ENCODE results near the gene DNAH2.
"Not testable (repeated sequence)": the region's sequence is repeated elsewhere in the genome, so short reads cannot be mapped to it uniquely, and the experiment has no call there.

Gene DNAH2

DNA sequence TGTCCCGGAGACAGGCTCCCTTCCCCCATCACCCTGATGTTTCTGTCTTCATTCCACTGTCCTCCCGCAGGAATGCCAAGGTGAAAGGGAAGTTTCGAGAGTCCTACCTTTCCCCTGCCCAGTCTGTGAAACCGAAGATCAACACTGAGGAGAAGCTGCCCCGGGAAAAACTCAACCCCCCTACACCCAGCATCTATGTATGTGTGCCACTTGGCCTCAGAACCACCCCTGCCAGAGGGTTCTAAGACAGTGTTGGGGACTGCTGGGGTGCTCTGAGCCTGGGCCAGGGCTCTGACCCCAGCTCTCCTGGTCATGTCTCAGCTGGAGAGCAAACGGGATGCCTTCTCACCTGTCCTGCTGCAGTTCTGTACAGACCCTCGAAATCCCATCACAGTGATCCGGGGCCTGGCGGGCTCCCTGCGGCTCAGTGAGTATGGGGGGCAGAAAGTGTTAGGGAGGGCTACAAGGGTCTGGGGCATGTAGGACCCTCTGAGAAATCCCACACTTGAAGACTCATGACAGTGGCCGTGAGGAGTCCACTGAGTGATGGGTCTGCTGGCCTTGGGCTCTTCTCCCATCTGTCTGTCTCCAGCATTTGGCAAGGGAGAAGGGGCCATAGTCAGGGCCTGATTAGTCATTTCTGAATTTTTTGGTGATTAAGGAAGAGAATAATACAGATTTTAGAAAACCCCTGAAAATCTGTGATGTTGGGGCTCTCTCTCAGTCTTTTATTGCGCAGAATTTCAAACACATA, 132.4 kb downstream of the DNAH2 start:
- no peak for DNase-seq (ENCODE audit: low read depth in 2 of 2)

DNA sequence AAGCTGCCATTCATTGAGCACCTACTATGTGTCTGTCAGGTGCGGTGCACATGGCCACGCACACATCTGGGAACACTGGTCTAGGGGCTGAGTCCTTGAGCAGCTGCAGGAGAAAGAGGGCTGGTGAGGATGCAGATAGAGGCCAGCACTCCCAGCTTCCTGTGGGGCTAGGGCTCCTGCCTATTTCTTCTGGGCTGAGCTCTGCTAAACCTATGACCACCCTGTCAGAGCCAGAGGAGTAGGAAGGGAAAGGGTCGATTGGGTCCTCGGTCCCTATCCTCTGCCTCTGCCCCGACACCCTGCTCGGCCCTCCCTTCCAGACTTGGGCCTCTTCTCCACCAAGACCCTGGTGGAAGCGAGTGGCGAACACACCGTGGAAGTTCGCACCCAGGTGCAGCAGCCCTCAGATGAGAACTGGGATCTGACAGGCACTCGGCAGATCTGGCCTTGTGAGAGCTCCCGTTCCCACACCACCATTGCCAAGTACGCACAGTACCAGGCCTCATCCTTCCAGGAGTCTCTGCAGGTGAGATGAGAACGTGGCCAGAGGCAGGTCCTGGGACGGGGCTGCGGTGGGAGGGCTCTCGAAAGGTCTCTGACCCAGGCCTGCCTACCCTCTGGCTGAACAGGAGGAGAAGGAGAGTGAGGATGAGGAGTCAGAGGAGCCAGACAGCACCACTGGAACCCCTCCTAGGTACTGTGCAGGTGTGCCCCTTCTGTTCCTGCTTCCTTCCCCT, 133.3 kb downstream of the DNAH2 start:
- DNase-seq (ENCODE audit: low read depth in 2 of 2) = no peak

DNA sequence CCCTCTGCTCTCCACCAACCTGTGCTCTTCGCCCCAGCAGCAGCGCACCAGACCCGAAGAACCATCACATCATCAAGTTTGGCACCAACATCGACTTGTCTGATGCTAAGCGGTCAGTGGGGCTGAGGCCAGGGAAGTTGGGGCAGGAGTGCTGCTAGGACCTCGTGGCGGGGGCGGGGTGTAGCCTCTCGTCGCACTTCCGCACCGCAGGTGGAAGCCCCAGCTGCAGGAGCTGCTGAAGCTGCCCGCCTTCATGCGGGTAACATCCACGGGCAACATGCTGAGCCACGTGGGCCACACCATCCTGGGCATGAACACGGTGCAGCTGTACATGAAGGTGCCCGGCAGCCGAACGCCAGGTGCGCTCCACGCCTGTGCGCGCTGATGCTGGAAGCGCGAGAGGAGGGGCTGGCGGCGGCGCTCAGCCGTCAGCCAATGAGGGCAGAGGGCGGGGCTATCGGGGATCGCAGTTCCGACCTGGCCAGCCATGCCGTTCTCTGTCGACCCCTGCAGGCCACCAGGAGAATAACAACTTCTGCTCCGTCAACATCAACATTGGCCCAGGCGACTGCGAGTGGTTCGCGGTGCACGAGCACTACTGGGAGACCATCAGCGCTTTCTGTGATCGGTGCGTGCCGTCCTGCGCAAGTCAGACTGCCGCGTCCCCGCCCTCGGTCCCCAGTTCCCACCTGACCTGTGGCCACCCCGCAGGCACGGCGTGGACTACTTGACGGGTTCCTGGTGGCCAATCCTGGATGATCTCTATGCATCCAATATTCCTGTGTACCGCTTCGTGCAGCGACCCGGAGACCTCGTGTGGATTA, 134.1 kb downstream of the DNAH2 start:
- peak; percentile 89 to 90 for DNase-seq (ENCODE audit: low read depth in 2 of 2)

DNA sequence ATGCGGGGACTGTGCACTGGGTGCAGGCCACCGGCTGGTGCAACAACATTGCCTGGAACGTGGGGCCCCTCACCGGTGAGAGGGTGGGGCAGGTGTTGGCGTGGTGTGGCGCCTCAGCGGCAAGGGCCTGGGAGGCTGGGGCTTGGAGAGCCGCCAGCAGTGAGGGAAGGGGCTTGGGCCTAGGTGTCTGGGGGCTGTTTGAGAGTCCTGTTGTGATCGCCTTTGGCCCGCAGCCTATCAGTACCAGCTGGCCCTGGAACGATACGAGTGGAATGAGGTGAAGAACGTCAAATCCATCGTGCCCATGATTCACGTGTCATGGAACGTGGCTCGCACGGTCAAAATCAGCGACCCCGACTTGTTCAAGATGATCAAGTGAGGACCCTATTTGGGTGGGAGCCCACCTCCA, 134.7 kb downstream of the DNAH2 start:
- DNase-seq (ENCODE audit: low read depth in 2 of 2) = no peak

DNA sequence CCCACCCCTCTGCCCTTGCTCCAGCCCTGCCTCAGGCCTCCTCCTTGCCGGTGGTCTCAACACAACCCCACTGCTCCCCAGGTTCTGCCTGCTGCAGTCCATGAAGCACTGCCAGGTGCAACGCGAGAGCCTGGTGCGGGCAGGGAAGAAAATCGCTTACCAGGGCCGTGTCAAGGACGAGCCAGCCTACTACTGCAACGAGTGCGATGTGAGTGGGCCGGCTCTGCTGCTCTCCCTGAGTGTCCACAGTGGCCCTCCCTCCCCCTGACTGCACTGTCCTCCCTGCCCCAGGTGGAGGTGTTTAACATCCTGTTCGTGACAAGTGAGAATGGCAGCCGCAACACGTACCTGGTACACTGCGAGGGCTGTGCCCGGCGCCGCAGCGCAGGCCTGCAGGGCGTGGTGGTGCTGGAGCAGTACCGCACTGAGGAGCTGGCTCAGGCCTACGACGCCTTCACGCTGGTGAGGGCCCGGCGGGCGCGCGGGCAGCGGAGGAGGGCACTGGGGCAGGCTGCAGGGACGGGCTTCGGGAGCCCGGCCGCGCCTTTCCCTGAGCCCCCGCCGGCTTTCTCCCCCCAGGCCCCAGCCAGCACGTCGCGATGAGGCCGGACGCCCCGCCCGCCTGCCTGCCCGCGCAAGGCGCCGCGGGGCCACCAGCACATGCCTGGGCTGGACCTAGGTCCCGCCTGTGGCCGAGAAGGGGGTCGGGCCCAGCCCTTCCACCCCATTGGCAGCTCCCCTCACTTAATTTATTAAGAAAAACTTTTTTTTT, 135.6 kb downstream of the DNAH2 start:
- DNase-seq (ENCODE audit: low read depth in 2 of 2) = no peak

DNA sequence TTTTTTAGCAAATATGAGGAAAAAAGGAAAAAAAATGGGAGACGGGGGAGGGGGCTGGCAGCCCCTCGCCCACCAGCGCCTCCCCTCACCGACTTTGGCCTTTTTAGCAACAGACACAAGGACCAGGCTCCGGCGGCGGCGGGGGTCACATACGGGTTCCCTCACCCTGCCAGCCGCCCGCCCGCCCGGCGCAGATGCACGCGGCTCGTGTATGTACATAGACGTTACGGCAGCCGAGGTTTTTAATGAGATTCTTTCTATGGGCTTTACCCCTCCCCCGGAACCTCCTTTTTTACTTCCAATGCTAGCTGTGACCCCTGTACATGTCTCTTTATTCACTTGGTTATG, 136.1 kb downstream of the DNAH2 start:
- no peak for DNase-seq (ENCODE audit: low read depth in 2 of 2)

DNA sequence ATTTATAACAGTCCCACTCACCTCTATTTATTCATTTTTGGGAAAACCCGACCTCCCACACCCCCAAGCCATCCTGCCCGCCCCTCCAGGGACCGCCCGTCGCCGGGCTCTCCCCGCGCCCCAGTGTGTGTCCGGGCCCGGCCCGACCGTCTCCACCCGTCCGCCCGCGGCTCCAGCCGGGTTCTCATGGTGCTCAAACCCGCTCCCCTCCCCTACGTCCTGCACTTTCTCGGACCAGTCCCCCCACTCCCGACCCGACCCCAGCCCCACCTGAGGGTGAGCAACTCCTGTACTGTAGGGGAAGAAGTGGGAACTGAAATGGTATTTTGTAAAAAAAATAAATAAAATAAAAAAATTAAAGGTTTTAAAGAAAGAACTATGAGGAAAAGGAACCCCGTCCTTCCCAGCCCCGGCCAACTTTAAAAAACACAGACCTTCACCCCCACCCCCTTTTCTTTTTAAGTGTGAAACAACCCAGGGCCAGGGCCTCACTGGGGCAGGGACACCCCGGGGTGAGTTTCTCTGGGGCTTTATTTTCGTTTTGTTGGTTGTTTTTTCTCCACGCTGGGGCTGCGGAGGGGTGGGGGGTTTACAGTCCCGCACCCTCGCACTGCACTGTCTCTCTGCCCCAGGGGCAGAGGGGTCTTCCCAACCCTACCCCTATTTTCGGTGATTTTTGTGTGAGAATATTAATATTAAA, 136.7 kb downstream of the DNAH2 start:
- no peak for DNase-seq (ENCODE audit: low read depth in 2 of 2)

DNA sequence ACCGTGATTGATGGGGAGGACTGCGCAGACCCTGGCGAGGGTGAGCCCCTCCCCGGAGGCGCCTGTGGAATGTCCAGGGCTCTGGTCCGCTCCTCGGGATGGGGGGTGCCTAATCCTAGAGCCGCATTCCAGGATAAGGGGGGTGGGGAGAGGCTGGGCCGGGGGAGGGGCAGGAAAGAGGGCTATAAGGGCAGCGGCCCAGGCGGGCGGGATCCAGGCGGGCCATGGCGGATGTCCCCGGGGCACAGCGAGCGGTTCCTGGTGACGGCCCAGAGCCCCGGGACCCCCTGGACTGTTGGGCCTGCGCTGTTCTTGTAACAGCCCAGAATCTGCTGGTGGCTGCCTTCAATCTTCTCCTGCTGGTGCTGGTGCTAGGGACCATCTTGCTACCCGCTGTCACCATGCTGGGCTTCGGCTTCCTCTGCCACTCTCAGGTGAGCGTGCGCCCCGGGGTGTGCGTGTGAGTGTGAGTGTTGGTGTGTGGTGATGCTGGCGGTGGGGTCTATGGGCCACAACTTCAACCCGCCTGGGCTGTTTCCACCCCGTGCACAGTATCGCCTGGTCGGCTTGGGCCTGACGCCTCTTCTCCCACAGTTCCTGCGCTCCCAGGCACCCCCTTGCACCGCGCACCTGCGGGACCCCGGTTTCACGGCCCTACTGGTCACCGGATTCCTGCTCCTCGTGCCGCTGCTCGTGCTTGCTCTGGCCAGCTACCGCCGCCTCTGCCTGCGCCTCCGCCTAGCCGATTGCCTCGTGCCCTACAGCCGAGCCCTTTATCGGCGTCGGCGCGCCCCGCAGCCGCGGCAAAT, 137.5 kb downstream of the DNAH2 start, which contains the start of gene TMEM88:
TMEM88 (plus strand) TSS at position 216 of the 809 bp plus-strand sequence; CDS start at position 225, 9 bp downstream.
- no peak for DNase-seq (ENCODE audit: low read depth in 2 of 2)

DNA sequence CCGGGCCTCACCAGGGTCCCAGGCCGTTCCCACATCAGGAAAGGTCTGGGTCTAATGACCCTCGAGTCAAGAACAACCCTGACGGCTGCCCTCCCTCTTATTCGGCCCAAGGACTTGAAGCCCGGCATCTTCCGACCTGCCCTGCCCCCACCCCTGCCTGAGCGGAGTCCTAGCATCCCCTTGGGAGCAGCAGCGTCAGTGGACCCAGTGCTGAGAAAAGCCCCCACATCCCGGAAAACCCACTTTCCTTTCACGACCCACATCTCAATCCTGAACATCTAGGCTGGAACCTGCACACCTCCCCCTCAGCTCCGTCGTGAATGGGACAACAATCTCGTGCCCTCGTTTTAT, 138.1 kb downstream of the DNAH2 start:
- no peak for DNase-seq (ENCODE audit: low read depth in 2 of 2)

DNA sequence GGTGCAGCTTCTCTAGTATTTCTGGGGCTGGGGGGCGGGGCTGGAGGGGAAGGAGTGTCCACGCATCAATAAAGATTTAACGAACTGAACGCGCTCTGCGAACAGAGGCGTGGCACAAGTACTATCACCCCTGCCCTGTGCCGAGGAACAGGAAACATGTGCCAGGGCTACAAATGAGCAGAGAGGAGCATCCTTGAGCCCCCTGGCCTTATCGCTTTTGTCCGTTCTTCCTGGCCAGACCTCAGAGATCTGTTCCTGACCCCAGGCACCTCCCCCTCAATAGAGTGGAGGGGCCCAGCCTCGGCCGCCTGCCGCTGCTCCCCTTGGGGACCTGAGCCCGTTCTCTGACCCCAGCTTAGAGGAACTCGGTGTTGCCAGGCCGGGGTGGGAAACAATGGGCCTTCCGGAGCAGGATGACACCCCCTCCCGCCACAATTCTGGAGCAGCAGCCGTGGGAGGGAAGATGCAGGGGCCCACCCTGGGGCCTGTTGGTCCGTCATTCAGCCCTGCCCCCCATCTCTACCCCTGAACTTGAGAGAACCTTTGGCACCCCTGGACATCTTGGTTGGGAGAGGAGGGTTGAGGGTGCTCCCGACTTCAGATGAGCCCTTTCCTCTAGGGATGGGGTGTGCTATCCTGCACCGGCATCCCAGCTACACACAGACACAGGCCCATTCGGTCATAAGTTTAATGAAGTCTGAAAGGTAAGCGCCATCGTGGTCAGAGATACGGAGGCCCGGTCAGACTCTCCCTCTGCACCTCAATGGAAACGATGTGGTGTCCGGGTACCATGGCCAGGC, 138.7 kb downstream of the DNAH2 start:
- no peak for DNase-seq (ENCODE audit: low read depth in 2 of 2)

DNA sequence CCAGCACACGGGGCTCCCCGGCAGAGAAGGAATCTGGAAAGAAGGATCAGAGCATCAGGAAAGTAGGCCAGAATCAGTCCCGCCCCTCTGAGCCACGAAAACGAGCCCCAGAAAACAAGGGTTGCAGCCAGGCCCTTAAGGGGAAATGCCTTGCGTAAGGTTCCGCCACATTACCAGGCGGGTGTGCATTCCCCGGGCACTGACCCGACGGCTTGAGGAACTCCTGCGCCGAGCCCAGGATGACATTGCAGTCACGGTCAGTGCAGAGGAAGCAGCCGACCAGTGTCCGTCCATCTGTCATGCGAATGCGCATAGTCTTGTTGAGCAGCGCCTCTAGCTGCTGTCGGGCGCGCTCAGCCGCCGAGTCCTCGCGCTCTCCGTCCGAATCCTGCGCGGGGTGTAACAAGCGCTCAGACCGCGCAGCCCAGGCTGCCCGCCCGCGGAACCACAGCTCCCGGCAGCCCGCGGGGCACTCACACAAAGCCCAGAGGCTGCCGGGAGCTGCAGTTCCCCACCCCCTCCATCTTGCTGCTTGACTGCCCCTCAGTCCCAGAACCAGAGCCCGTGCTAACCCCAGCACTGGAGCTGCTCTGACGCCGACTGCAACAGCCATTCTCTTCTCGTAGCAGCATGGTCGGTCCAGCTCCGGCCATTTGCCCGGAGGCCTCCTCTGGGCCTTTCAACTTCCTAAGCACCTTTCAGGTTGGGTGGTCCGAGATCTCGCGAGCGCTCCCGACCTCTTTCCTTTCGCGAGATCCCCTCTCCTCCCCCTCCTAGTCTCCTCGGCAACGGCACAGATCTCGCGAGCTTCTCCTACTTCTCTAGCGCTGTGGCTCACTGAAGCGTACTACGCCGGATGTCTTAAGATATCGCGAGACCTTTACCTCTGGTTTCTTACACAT, 139.5 kb downstream of the DNAH2 start, which contains the start of gene NAA38:
NAA38 (minus strand) TSS at position 749 of the 902 bp plus-strand sequence; CDS start at position 653, 96 bp downstream.
- DNase-seq (ENCODE audit: low read depth in 2 of 2) = peak; percentile 86 to 90

DNA sequence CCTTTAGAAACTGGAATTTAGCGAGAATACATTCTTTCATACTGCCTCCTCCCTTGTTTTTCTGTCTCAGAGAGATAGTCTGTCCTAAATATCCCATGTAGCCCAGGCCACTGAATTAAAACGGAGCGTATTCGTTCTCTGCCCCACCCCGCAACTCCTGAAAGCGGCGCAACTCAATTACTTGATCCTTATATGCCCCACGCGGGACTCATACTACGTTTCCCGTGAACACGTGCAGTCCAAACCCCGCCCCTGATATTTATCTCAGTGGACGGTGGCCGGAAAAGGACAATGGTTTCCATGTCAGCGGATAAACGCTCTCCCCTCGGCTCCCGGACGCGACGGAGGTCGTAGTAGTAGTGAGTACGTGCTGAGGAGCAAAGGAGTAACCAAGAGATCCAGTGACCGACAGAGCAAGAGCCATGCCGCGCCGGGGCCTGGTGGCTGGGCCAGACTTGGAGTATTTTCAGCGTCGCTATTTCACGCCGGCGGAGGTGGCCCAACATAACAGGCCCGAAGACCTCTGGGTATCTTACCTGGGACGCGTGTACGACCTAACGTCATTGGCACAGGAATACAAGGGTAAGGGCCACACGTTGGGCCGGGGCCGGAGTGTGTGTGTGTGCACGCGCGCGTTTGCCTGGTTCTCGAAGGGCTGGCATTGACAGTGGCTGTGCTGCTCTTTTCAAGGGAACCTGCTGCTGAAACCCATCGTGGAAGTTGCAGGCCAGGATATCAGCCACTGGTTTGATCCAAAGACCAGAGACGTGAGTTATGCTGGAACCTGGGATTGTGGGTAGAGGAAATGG, 140.4 kb downstream of the DNAH2 start, which contains the start of gene CYB5D1:
CYB5D1 (plus strand) TSS at position 291 of the 809 bp plus-strand sequence; CDS start at position 423, 132 bp downstream.
- peak; percentile 74 to 79 for DNase-seq (ENCODE audit: low read depth in 2 of 2)

DNA sequence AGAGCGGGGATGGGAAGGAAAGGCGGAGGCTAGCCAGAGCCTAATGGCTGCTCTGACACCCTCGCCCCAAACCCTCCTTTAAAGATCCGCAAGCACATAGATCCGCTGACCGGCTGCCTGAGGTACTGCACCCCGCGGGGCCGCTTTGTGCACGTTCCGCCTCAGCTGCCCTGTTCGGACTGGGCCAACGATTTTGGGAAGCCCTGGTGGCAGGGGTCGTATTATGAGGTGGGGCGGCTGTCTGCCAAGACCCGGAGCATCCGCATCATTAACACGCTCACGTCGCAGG, 140.9 kb downstream of the DNAH2 start:
- no peak for DNase-seq (ENCODE audit: low read depth in 2 of 2)

DNA sequence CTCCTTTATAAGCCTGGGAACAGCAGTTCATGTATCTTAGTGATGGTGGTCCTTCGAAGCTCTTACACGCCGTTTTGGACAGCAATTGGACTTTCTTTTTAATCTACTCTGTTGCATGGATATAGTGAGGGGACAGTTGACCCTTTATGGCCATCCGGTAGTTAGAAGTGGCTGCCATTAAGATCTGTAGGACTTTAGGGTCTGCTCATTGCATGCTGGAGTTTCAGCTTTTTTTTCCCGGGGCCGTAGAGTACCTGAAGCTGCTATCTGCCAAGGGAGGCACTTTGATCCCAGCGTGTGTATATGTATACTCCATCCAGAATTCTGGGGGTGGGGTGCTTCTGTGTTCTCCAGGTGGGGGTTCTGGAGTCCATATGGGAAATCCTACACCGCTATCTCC, 141.5 kb downstream of the DNAH2 start:
- DNase-seq (ENCODE audit: low read depth in 2 of 2) = no peak

DNA sequence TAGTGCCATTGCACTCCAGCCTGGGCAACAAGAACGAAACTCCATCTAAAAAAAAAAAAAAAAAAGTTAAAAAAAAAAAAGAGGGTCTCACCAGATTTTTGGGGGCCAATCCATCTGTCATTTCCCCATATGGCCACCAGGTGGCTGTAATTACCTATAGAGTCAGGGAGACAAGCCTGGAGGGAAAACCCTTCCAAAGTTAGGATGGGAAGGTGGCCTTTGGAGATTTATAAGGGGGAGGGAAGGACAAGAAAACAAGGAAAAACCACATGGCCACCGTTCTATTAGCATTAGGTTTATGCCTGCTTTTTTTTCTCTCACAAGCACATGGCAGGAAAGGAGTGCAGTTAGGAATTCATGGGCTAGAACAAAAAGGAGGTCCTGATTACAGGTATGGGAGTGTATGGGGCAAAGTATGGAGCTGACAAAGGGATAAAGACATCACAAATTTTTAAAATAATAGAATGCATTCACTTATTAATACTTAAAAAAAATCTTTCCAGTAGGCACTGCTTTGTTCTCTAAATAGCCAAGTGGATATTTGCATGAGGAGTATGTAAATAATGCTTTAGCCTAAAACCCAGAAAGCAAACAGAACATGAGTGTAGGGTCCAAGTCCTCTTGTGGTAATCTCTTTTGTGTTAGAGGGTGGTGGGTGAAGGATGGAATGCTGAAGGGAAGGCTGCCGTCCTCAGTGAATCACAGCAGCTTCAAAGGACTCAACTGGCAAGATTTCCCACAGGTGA, 145.3 kb downstream of the DNAH2 start:
- DNase-seq (ENCODE audit: low read depth in 2 of 2) = no peak

DNA sequence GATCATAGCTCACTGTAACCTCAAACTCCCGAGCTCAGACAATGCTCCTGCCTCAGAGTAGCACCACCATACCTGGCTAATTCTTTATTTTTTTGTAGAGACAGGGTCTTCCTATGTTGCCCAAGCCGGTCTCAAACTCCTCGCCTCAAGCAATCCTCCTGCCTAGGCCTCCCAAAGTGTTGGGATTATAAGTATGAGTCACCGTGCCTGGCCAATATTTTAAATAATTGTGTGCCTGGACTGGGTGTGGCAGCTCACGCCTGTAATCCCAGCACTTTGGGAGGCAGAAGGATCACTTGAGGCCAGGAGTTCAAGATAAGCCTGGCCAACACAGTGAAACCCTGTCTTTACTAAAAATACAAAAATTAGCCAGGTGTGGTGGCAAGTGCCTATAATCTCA, 146.8 kb downstream of the DNAH2 start:
- DNase-seq (ENCODE audit: low read depth in 2 of 2) = not testable (repeated sequence)
